ENCODE data around the gene FXYD4.
"Not testable (repeated sequence)": the region's sequence is repeated elsewhere in the genome, so short reads cannot be mapped to it uniquely, and the experiment has no call there.

The FXYD4 gene

DNA sequence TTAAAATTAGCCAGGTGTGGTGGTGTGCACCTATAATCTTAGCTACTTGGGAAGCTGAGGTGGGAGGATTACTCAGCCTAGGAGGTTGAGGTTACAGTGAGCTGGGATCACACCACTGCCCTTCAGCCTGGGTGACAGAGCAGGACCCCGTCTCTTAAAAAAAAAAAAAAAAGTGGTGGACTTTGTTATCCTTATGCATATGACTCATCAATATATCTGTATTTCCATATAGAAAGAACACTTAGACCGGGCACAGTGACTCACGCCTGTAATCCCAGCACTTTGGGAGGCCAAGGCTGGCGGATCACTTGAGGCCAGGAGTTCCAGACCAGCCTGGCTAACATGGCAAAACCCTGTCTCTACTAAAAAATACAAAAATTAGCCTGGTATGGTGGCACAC is 50.5 kb downstream of the FXYD4 start:
- not testable (repeated sequence) for DNase-seq

DNA sequence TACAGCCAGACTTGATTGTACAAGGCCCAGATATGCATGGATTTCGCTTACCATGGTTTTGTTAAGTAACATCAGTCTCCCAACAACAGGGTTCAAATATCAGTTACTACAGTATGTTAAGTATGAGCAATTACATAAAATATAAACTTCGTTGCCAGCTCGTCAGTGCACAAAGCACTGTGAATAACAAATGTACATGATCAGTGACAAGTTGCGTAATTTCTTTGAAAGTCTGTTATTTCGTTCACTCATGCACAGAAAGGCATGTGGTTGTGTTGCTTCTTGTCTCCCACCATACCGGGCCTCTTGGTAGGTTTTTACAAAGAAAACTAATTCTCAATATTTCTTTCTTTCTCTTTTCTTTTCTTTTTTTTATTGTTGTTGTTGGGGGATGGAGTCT is 53.0 kb downstream of the FXYD4 start:
- DNase-seq, result no peak
